HPDE6-E6E7 (cell line): Measurements from ENCODE around the gene PIP5KL1.

ENCODE experiments used
- DNase-seq: peaks from one replicate; pipeline ENCODE4 v3.0.0; 2011; ENCODE audit warnings: missing footprints; ENCODE audit errors: extremely low spot score

Gene PIP5KL1

GRCh38 chr9:127930231-127931091 lies at the start of gene PIP5KL1:
PIP5KL1 (minus strand) TSS chr9:127930777; CDS start chr9:127930752, 25 bp downstream.
- DNase-seq: peak; percentile 83

- DNase-seq: no peak
Observed at GRCh38 chr9:127980060-127980705, 49.6 kb upstream of the PIP5KL1 start.

- no peak for DNase-seq
Observed at GRCh38 chr9:127979333-127980059, 48.9 kb upstream of the PIP5KL1 start.

GRCh38 chr9:127979015-127979332 lies 48.4 kb upstream of the PIP5KL1 start:
- DNase-seq: no peak

- no peak for DNase-seq
Observed at GRCh38 chr9:127977884-127978647, 47.5 kb upstream of the PIP5KL1 start.

- no peak for DNase-seq
Observed at GRCh38 chr9:127977009-127977883, 46.7 kb upstream of the PIP5KL1 start.

GRCh38 chr9:127976498-127976897 lies 45.9 kb upstream of the PIP5KL1 start:
- DNase-seq: no peak

GRCh38 chr9:127975376-127976315 lies 45.1 kb upstream of the PIP5KL1 start:
- DNase-seq: no peak

GRCh38 chr9:127974769-127975261 lies 44.2 kb upstream of the PIP5KL1 start:
- no peak for DNase-seq

- no peak for DNase-seq
Observed at GRCh38 chr9:127974001-127974768, 43.6 kb upstream of the PIP5KL1 start.

- no peak for DNase-seq
Observed at GRCh38 chr9:127973169-127974000, 42.8 kb upstream of the PIP5KL1 start.

GRCh38 chr9:127972236-127972871 lies 41.8 kb upstream of the PIP5KL1 start:
- no peak for DNase-seq

- DNase-seq: no peak
Observed at GRCh38 chr9:127971357-127972235, 41.0 kb upstream of the PIP5KL1 start.

GRCh38 chr9:127970401-127971313 lies 40.1 kb upstream of the PIP5KL1 start:
- no peak for DNase-seq

- DNase-seq: peak; percentile 75
Observed at GRCh38 chr9:127968700-127969383, 38.3 kb upstream of the PIP5KL1 start.
